ENCODE measurements around the gene FAF2. TPM values are rescaled to one million over a fixed set of nuclear protein-coding genes. Genes with fewer than 3 reads are reported as not detected.
"Not testable (repeated sequence)": the region's sequence is repeated elsewhere in the genome, so short reads cannot be mapped to it uniquely, and the experiment has no call there.

FAF2 gene
- total RNA-seq, 2 experiments from 2014 or later, result 37.6 to 44.8 TPM

GRCh38 chr5:176487160-176487559, 39.0 kb downstream of the FAF2 start:
- H3K9me3 Mint-ChIP-seq (ENCODE audit: low read depth); POLR2A ChIA-PET; H3K27ac Mint-ChIP-seq; H3K27me3 Mint-ChIP-seq; H3K4me3 Mint-ChIP-seq; ATAC-seq; DNase-seq: not testable (repeated sequence)
- CTCF ChIA-PET, result interaction anchor here (0.7 to 1.0 kb wide), 2 partner anchors 70 to 72 kb away, joined by 3 read pairs; no protein-coding TSS in a partner anchor
- intact Hi-C loops (cut with DNase I, micrococcal nuclease), result loop anchor here in 1 of 2 experiments (10.0 kb wide), 1 partner anchor 438 kb away; no protein-coding TSS in a partner anchor
- Mint-ChIP-seq H3K4me1 (peaks cover 29% of the 10 kb centered on the region), H3K36me3 (ENCODE audit: low read depth) (peaks cover 50% of the 10 kb centered on the region)

GRCh38 chr5:176489077-176489476, 40.9 kb downstream of the FAF2 start:
- Mint-ChIP-seq H3K4me1 (peaks cover 22% of the 10 kb centered on the region), H3K9me3 (ENCODE audit: low read depth) (no peaks in the 10 kb centered on the region), H3K4me3 (no peak overlapping the region), H3K27me3 (no peaks in the 10 kb centered on the region), H3K27ac (no peak overlapping the region), H3K36me3 (ENCODE audit: low read depth) (peaks cover 46% of the 10 kb centered on the region)
- intact Hi-C loops (cut with DNase I, micrococcal nuclease), result loop anchor here in 1 of 2 experiments (10.0 kb wide), 1 partner anchor 436 kb away; no protein-coding TSS in a partner anchor
- ATAC-seq (no peak), DNase-seq (no peak)
- ChIA-PET POLR2A (no interaction called here), CTCF (interaction anchor here (1.4 kb wide), 1 partner anchor 34 kb away, joined by 4 read pairs; no protein-coding TSS in a partner anchor)

DNA sequence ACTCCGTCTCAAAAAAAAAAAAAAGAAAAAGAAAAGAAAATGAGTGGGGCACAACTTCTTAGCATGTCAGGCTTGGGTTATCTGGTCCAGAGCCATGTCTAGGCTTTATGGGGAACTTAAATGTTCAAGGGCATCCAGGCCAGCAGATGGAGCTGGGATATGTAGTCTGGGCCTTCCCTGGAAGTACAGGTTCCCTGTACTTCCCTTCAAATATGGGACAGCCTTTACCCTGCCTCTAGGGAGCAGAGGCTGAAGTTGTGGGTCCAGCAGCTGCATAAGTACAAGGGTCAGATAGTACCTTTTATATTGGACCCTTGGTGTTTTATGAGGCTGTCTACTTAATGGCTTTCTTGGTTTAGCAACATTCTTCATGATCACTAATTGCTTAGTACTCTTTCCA, 42.1 kb downstream of the FAF2 start:
- intact Hi-C loops (cut with DNase I, micrococcal nuclease), result no loop called here
- DNase-seq (no peak), ATAC-seq (no peak)
- ChIA-PET CTCF (interaction anchor here (0.6 kb wide), 1 partner anchor 75 kb away, joined by 3 read pairs; no protein-coding TSS in a partner anchor), POLR2A (no interaction called here)
- Mint-ChIP-seq H3K4me3 (no peak overlapping the region), H3K9me3 (ENCODE audit: low read depth) (no peaks in the 10 kb centered on the region), H3K4me1 (peaks cover 22% of the 10 kb centered on the region), H3K27ac (no peak overlapping the region), H3K27me3 (no peaks in the 10 kb centered on the region), H3K36me3 (ENCODE audit: low read depth) (peaks cover 48% of the 10 kb centered on the region)

DNA sequence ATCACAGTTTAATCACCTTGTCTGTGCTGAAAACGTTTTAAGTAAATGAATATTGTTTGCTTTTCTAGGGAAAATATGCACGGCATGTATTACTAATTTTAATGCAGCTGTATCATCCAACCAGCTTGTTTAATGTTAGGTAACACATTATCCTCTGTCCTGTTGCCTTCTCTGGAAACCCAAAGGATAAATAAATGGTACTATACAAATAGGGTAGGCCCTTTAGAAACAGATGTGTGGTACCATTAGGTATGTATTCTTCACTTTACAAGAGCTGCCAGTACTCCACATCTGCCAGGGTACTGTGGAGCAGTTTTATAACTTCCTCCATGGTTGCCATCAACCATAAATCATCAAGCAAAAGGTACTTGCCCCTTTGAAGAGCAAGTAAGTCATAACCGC, 42.9 kb downstream of the FAF2 start:
- DNase-seq, result no peak
- H3K36me3 Mint-ChIP-seq (ENCODE audit: low read depth), result peaks cover 46% of the 10 kb centered on the region
- H3K4me3 Mint-ChIP-seq, result no peak overlapping the region
- POLR2A ChIA-PET, result no interaction called here
- no peaks in the 10 kb centered on the region for H3K9me3 Mint-ChIP-seq (ENCODE audit: low read depth)
- intact Hi-C loops (cut with DNase I, micrococcal nuclease), result no loop called here
- peaks cover 21% of the 10 kb centered on the region for H3K4me1 Mint-ChIP-seq
- H3K27me3 Mint-ChIP-seq, result no peaks in the 10 kb centered on the region
- CTCF ChIA-PET, result interaction anchor here (0.6 kb wide), 1 partner anchor 75 kb away, joined by 3 read pairs; no protein-coding TSS in a partner anchor
- ATAC-seq, result no peak
- no peak overlapping the region for H3K27ac Mint-ChIP-seq

GRCh38 chr5:176491901-176492300, 43.7 kb downstream of the FAF2 start:
- H3K4me3 Mint-ChIP-seq, result no peak overlapping the region
- H3K27ac Mint-ChIP-seq, result no peak overlapping the region
- H3K27me3 Mint-ChIP-seq, result no peaks in the 10 kb centered on the region
- intact Hi-C loops (cut with DNase I, micrococcal nuclease), result no loop called here
- H3K9me3 Mint-ChIP-seq (ENCODE audit: low read depth), result no peaks in the 10 kb centered on the region
- DNase-seq, result no peak
- ChIA-PET CTCF (no interaction called here), POLR2A (no interaction called here)
- H3K4me1 Mint-ChIP-seq, result peaks cover 15% of the 10 kb centered on the region
- H3K36me3 Mint-ChIP-seq (ENCODE audit: low read depth), result peaks cover 44% of the 10 kb centered on the region
- ATAC-seq, result no peak

GRCh38 chr5:176492431-176492830, 44.2 kb downstream of the FAF2 start:
- Mint-ChIP-seq H3K9me3 (ENCODE audit: low read depth) (no peaks in the 10 kb centered on the region), H3K4me3 (no peak overlapping the region), H3K27me3 (no peaks in the 10 kb centered on the region), H3K27ac (no peak overlapping the region), H3K36me3 (ENCODE audit: low read depth) (peaks cover 44% of the 10 kb centered on the region), H3K4me1 (peaks cover 11% of the 10 kb centered on the region)
- intact Hi-C loops (cut with DNase I, micrococcal nuclease), result no loop called here
- no peak for DNase-seq
- ChIA-PET CTCF (no interaction called here), POLR2A (no interaction called here)
- ATAC-seq, result no peak

DNA sequence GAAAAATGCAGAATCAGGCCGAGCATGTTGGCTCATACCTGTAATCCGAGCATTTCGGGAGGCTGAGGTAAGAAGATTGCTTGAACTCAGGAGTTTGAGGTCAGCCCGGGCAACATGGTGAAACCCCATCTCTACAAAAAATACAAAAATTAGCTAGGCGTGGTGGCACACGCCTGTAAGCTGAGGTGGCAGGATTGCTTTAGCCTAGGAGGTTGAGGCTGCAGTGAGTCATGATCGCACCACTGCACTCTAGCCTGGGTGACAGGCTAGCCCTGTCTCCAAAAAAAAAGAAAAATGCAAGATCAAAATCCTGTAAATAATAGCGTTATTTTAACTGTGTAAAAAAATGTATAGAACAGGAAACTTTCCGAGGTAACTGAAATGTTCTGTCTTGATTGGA, 49.7 kb downstream of the FAF2 start:
- Mint-ChIP-seq H3K36me3 (ENCODE audit: low read depth) (peaks cover 39% of the 10 kb centered on the region), H3K27ac (no peak overlapping the region), H3K27me3 (no peaks in the 10 kb centered on the region), H3K4me3 (no peak overlapping the region), H3K9me3 (ENCODE audit: low read depth) (no peaks in the 10 kb centered on the region), H3K4me1 (no peaks in the 10 kb centered on the region)
- ATAC-seq (no peak), DNase-seq (no peak)
- ChIA-PET CTCF (no interaction called here), POLR2A (no interaction called here)
- intact Hi-C loops (cut with DNase I, micrococcal nuclease), result no loop called here

DNA sequence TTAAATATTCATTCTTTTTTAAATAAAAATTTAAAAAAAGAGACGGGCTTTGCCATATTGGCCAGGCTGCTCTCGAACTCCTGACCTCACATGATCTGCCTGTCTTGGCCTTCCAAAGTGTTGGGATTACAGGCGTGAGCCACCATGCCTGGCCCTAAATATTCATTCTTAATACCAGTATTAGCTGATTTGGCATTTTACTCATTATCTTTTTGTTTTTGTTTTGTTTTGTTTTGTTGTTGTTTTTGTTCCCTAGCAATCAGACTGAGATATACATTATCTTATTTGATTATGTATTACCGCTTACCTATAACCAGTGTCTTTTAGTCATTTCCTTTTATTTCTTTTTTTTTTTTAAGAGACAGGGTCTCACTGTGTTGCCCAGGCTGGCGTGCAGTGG, 51.1 kb downstream of the FAF2 start:
- POLR2A ChIA-PET, result no interaction called here
- CTCF ChIA-PET, result no interaction called here
- Mint-ChIP-seq H3K4me1 (no peaks in the 10 kb centered on the region), H3K27ac (no peak overlapping the region), H3K4me3 (no peak overlapping the region), H3K36me3 (ENCODE audit: low read depth) (peaks cover 38% of the 10 kb centered on the region), H3K27me3 (no peaks in the 10 kb centered on the region), H3K9me3 (ENCODE audit: low read depth) (no peaks in the 10 kb centered on the region)
- no peak for ATAC-seq
- intact Hi-C loops (cut with DNase I, micrococcal nuclease), result no loop called here
- no peak for DNase-seq

- no peak for DNase-seq
- Mint-ChIP-seq H3K27ac (no peak overlapping the region), H3K9me3 (ENCODE audit: low read depth) (no peaks in the 10 kb centered on the region), H3K4me3 (no peak overlapping the region), H3K36me3 (ENCODE audit: low read depth) (peaks cover 44% of the 10 kb centered on the region), H3K27me3 (no peaks in the 10 kb centered on the region), H3K4me1 (no peaks in the 10 kb centered on the region)
- intact Hi-C loops (cut with DNase I, micrococcal nuclease), result no loop called here
- ChIA-PET POLR2A (interaction anchor here (0.6 kb wide), 1 partner anchor 88 kb away, joined by 3 read pairs; no protein-coding TSS in a partner anchor), CTCF (no interaction called here)
- ATAC-seq, result no peak
These were observed 52.3 kb downstream of the FAF2 start for GRCh38 chr5:176500511-176500910.

DNA sequence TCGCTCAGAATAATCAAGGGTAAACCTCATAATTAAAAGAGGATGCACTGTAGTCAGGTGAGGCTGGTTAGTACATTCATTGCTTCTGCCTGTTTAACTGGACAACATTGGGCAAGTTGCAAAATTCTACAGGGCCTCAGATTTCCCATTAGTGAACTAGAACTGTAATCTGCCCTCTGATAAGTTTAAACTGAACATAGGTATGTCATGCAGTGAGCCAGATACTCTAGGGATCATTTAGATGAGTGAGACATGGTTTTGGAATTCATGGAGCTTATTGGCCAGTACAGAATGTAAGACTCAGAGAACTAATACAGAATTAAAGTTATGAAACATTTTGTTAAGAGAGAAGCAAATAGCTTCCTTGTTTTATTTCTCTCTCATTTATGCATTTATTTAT, 53.1 kb downstream of the FAF2 start:
- intact Hi-C loops (cut with DNase I, micrococcal nuclease), result no loop called here
- POLR2A ChIA-PET, result no interaction called here

GRCh38 chr5:176503496-176503895, 55.3 kb downstream of the FAF2 start:
- Mint-ChIP-seq H3K36me3 (ENCODE audit: low read depth) (peaks cover 54% of the 10 kb centered on the region), H3K9me3 (ENCODE audit: low read depth) (no peaks in the 10 kb centered on the region), H3K4me3 (no peak overlapping the region), H3K4me1 (no peaks in the 10 kb centered on the region), H3K27me3 (no peaks in the 10 kb centered on the region), H3K27ac (no peak overlapping the region)
- ChIA-PET POLR2A (no interaction called here), CTCF (no interaction called here)
- DNase-seq (no peak), ATAC-seq (no peak)
- intact Hi-C loops (cut with DNase I, micrococcal nuclease), result no loop called here

More for the DNA sequence above, 53.1 kb downstream of the FAF2 start:
- H3K36me3 Mint-ChIP-seq (ENCODE audit: low read depth), result peaks cover 45% of the 10 kb centered on the region
- H3K4me3 Mint-ChIP-seq, result no peak overlapping the region
- H3K9me3 Mint-ChIP-seq (ENCODE audit: low read depth), result no peaks in the 10 kb centered on the region
- no peaks in the 10 kb centered on the region for H3K27me3 Mint-ChIP-seq
- DNase-seq (no peak), ATAC-seq (no peak)
- CTCF ChIA-PET, result interaction anchor here (0.7 kb wide), 1 partner anchor 111 kb away, joined by 3 read pairs; no protein-coding TSS in a partner anchor
- no peak overlapping the region for H3K27ac Mint-ChIP-seq
- no peaks in the 10 kb centered on the region for H3K4me1 Mint-ChIP-seq

DNA sequence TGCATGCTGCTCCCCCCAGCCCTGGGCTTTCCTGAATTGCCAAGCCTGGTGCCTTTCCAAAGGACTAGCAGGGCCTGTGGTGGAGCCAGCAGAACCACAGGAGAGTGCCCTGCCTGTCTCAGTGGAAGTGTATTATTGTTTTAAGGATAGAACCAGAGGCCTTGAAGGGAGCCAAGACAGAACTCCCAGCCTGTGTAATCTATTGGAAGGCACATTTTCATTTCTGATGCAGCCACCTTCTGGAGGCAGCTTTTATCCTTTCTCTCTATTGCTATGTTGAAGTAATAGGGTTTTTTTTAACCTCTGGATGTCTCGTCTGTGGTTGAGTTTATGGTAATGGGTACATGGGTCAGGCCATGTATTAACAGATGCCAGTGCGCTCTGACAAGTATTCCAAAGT, 59.7 kb downstream of the FAF2 start:
- H3K36me3 Mint-ChIP-seq (ENCODE audit: low read depth), result peaks cover 39% of the 10 kb centered on the region
- ATAC-seq (no peak), DNase-seq (no peak)
- CTCF ChIA-PET, result no interaction called here
- no peaks in the 10 kb centered on the region for H3K9me3 Mint-ChIP-seq (ENCODE audit: low read depth)
- H3K27ac Mint-ChIP-seq, result no peak overlapping the region
- intact Hi-C loops (cut with DNase I, micrococcal nuclease), result no loop called here
- POLR2A ChIA-PET, result interaction anchor here (0.6 kb wide), 1 partner anchor 94 kb away, joined by 10 read pairs; no protein-coding TSS in a partner anchor
- no peaks in the 10 kb centered on the region for H3K4me1 Mint-ChIP-seq
- no peaks in the 10 kb centered on the region for H3K27me3 Mint-ChIP-seq
- no peak overlapping the region for H3K4me3 Mint-ChIP-seq
